OCI-LY7 (cell line): ENCODE results near the gene CDH23. TPM values are rescaled to one million over a fixed set of nuclear protein-coding genes. Genes with fewer than 3 reads are reported as not detected.

Source experiments
- BruUV-seq: library from RNA; stranded (reverse); fragments of 400-500 nt; replicated peaks from 2 replicates; lab custom pipeline; 2021; lab: Mats Ljungman, UMichigan
- CTCF ChIA-PET: fragments of 300-600 bp; sonication (Branson Sonifier 250); formaldehyde crosslinking; loops from one replicate; lab custom pipeline; 2022; ENCODE audit warnings: antibody characterized with exemption; ENCODE audit not compliant: unreplicated experiment; lab: Charles Lee
- POLR2A ChIA-PET: fragments of 300-600 bp; sonication (Branson Sonifier 250); formaldehyde crosslinking; loops from one replicate; lab custom pipeline; 2022; ENCODE audit warnings: antibody characterized with exemption; lab: Charles Lee
- DNase-seq: peaks from one replicate; pipeline ENCODE4 v3.0.0-alpha.2; 2015; ENCODE audit warnings: low spot score
- H2AFZ ChIP-seq: fragments of 200-600 bp; sonication (generic), shearing (Covaris generic); 2 replicates; pipeline ENCODE4 v1.6.1; 2014; ENCODE audit warnings: mild to moderate bottlenecking, antibody characterized with exemption, low read length, moderate library complexity
- H3K27ac ChIP-seq: fragments of 200-600 bp; sonication (generic); 2 replicates; pipeline ENCODE4 v1.5.1; 2014; ENCODE audit warnings: mixed run types, low read depth, mild to moderate bottlenecking, moderate library complexity, low read length, inconsistent platforms; ENCODE audit not compliant: poor library complexity, severe bottlenecking
- H3K36me3 ChIP-seq: fragments of 200-600 bp; sonication (generic); 2 replicates; pipeline ENCODE4 v1.6.1; 2014; ENCODE audit warnings: mild to moderate bottlenecking, antibody characterized with exemption, low read length, moderate library complexity, mixed read lengths; ENCODE audit not compliant: insufficient read depth
- H3K4me1 ChIP-seq: fragments of 200-600 bp; sonication (generic); 2 replicates; pipeline ENCODE4 v1.5.1; 2014; ENCODE audit warnings: mild to moderate bottlenecking, low read length; ENCODE audit not compliant: insufficient read depth, poor library complexity, severe bottlenecking
- H3K4me2 ChIP-seq: fragments of 200-600 bp; sonication (generic); 2 replicates; pipeline ENCODE4 v1.6.1; 2014; ENCODE audit warnings: mild to moderate bottlenecking, low read length
- H3K4me3 ChIP-seq: fragments of 200-600 bp; sonication (generic); 2 replicates; pipeline ENCODE4 v1.5.1; 2014; ENCODE audit warnings: mild to moderate bottlenecking, low read depth, low read length; ENCODE audit not compliant: poor library complexity, severe bottlenecking
- H3K79me2 ChIP-seq: fragments of 200-600 bp; sonication (generic); 2 replicates; pipeline ENCODE4 v1.6.1; 2016; ENCODE audit warnings: low read depth, mild to moderate bottlenecking, low read length, moderate library complexity, mixed read lengths; ENCODE audit not compliant: insufficient read depth
- H3K9me2 ChIP-seq: fragments of 200-600 bp; sonication (generic); 2 replicates; pipeline ENCODE4 v1.6.1; 2016; ENCODE audit warnings: mild to moderate bottlenecking, low read length, mixed read lengths; ENCODE audit not compliant: insufficient read depth
- H3K9me3 ChIP-seq: fragments of 200-600 bp; sonication (generic); 2 replicates; pipeline ENCODE4 v1.6.1; 2014; ENCODE audit warnings: mild to moderate bottlenecking, mixed run types, low read length, mixed read lengths
- H4K20me1 ChIP-seq: fragments of 200-600 bp; sonication (generic); 2 replicates; pipeline ENCODE4 v1.6.1; 2014; ENCODE audit warnings: mild to moderate bottlenecking, antibody characterized with exemption, low read length, moderate library complexity, mixed read lengths; ENCODE audit not compliant: insufficient read depth
- CTCF ChIP-seq: fragments of 200-600 bp; sonication (generic); conservative IDR thresholded peaks from 2 replicates; pipeline ENCODE4 v1.5.1; 2014; ENCODE audit warnings: mild to moderate bottlenecking, antibody characterized with exemption, low read length, moderate library complexity, mixed read lengths
- EZH2phosphoT487 ChIP-seq: fragments of 200-600 bp; sonication (generic); IDR thresholded peaks from 2 replicates; pipeline ENCODE4 v1.6.1; 2018; ENCODE audit warnings: low read depth, borderline replicate concordance, mild to moderate bottlenecking, mixed run types, antibody characterized with exemption, low read length, moderate library complexity, mixed read lengths
- intact Hi-C: fragments of 100-400 bp; cut with micrococcal nuclease; formaldehyde crosslinking; loops from one replicate; pipeline ENCODE4 v1.10.0; 2022; ENCODE audit not compliant: unreplicated experiment
- total RNA-seq, 2 experiments: library from RNA; depleted of rRNA in 1 of 2; stranded (reverse); fragments of >200 nt in 1 of 2; shearing (Covaris generic) in 1 of 2; gene quantifications; 2 replicates each; pipeline ENCODE4 v1.2.3, GENCODE V29; 2014 to 2022

Gene CDH23
- total RNA-seq, 2 experiments from 2014 or later: 0.92 to 9.9 TPM

- Histone ChIP-seq H3K9me3 (no peaks in the 10 kb centered on the region), H3K79me2 (no peaks in the 10 kb centered on the region), H3K4me1 (no peaks in the 10 kb centered on the region), H4K20me1 (no peaks in the 10 kb centered on the region), H2AFZ (no peak overlapping the region), H3K36me3 (no peaks in the 10 kb centered on the region), H3K4me2 (no peak overlapping the region), H3K4me3 (no peak overlapping the region), H3K9me2 (no peaks in the 10 kb centered on the region), H3K27ac (no peak overlapping the region)
- TF ChIP-seq EZH2phosphoT487: no peak
- no peak for TF ChIP-seq CTCF
- intact Hi-C loops: no loop called here
- no TSS peak for BruUV-seq
- DNase-seq: no peak
- ChIA-PET CTCF (interaction anchor here (0.6 to 1.0 kb wide), 2 partner anchors 19 to 303 kb away, joined by 3 read pairs; no protein-coding TSS in a partner anchor), POLR2A (interaction anchor here (0.5 to 0.8 kb wide), 4 partner anchors 19 to 336 kb away, joined by 3 to 5 read pairs (median 4); no protein-coding TSS in a partner anchor)
Observed at GRCh38 chr10:71611709-71612422, 215.1 kb downstream of the CDH23 start.

GRCh38 chr10:71613261-71613777, 216.6 kb downstream of the CDH23 start:
- H3K4me1 ChIP-seq: peaks cover under 1% of the 10 kb centered on the region
- intact Hi-C loops: no loop called here
- BruUV-seq: no TSS peak
- no peak overlapping the region for H2AFZ ChIP-seq
- no peak for DNase-seq
- no peaks in the 10 kb centered on the region for H3K36me3 ChIP-seq
- no peaks in the 10 kb centered on the region for H3K9me2 ChIP-seq
- ChIA-PET CTCF (no interaction called here), POLR2A (interaction anchor here (0.6 kb wide), 1 partner anchor 716 kb away, joined by 3 read pairs; no protein-coding TSS in a partner anchor)
- no peaks in the 10 kb centered on the region for H4K20me1 ChIP-seq
- H3K4me2 ChIP-seq: no peak overlapping the region
- TF ChIP-seq EZH2phosphoT487: no peak
- no peak for TF ChIP-seq CTCF
- no peak overlapping the region for H3K27ac ChIP-seq
- no peaks in the 10 kb centered on the region for H3K9me3 ChIP-seq
- no peak overlapping the region for H3K4me3 ChIP-seq
- no peaks in the 10 kb centered on the region for H3K79me2 ChIP-seq

GRCh38 chr10:71613877-71614276, 217.2 kb downstream of the CDH23 start:
- no peak for DNase-seq
- POLR2A ChIA-PET: interaction anchor here (0.6 kb wide), 1 partner anchor 715 kb away, joined by 3 read pairs; no protein-coding TSS in a partner anchor
- Histone ChIP-seq H3K27ac (no peak overlapping the region), H3K4me2 (no peak overlapping the region), H3K4me1 (peaks cover 6% of the 10 kb centered on the region), H3K4me3 (no peak overlapping the region), H3K79me2 (no peaks in the 10 kb centered on the region), H2AFZ (no peak overlapping the region), H4K20me1 (no peaks in the 10 kb centered on the region), H3K9me2 (no peaks in the 10 kb centered on the region), H3K9me3 (no peaks in the 10 kb centered on the region), H3K36me3 (no peaks in the 10 kb centered on the region)
- CTCF ChIA-PET: interaction anchor here (0.5 kb wide), 1 partner anchor 363 kb away, joined by 6 read pairs; no protein-coding TSS in a partner anchor
- no peak for TF ChIP-seq EZH2phosphoT487
- no peak for TF ChIP-seq CTCF
- no TSS peak for BruUV-seq
- intact Hi-C loops: no loop called here
